ENCODE results near the gene COL6A3. TPM values are rescaled to one million over a fixed set of nuclear protein-coding genes. Genes with fewer than 3 reads are reported as not detected.

Gene COL6A3
- total and polyA plus RNA-seq, 3 experiments from 2014 or later, result 0.56 to 9.5 (median 7.0) TPM

GRCh38 chr2:237437566-237437965, 23.6 kb upstream of the COL6A3 start:
- Histone ChIP-seq H3K4me1 (ENCODE audit: insufficient read depth, low read length) (peaks cover 79% of the 10 kb centered on the region), H3K27me3 (ENCODE audit: insufficient read depth, low read length, poor library complexity, severe bottlenecking) (no peaks in the 10 kb centered on the region), H3K9me3 (ENCODE audit: low read length) (no peaks in the 10 kb centered on the region), H3K36me3 (ENCODE audit: insufficient read depth, low read length) (no peaks in the 10 kb centered on the region), H3K27ac (ENCODE audit: low read depth, low read length) (no peak overlapping the region), H3K4me3 (ENCODE audit: low read length) (no peak overlapping the region)
- Mint-ChIP-seq H3K27ac (peak overlapping the region in 1 of 8 donors; percentile 84), H3K9me3 (no peaks in the 10 kb centered on the region), H3K4me1 (peaks cover 55 to 69% (median 66%) of the 10 kb centered on the region in 3 donors), H3K4me3 (no peak overlapping the region), H3K27me3 (no peaks in the 10 kb centered on the region), H3K36me3 (peaks cover 0 to 5% (median 0%) of the 10 kb centered on the region in 3 donors)
- ChIA-PET CTCF (interaction anchor here (1.4 to 2.3 kb wide), 2 partner anchors 16 to 33 kb away, joined by 4 to 9 read pairs; no protein-coding TSS in a partner anchor), POLR2A (no interaction called here)
- no peak for DNase-seq

DNA sequence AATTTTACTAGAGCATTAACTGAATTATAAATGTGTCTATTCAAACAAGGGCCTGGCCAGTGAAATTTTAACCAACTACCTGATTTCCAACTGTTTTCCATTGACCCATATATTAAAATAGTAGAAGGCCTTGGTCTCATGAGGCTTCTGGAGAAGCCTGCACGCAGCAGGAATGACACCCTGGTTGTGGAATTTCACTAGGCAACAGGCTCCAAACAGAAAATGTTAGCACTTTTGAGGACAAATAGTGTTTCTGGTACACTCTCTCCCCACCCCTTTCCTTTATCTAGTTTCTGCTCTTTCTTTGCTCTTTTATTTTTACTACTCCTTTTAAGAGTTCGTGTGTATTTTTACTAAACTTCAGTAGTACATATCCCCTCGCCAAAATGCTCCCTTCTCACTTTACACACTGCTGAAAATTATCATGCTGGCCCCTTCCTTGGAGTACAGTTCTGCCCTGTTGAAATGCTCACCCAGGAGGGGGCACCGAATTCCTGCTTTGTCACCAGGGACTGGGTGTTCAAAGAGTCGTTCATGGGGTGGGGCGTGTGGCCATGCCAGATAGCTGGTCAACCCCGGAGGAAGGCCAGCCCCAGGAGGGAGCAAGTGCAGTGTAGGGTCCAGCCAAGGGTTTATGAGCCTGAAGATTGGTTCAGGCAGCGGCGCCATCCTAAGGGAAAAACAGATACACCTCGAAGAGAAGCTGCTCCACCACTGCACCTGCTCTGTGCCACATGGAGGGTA, 22.1 kb upstream of the COL6A3 start:
- Histone ChIP-seq H3K36me3 (ENCODE audit: insufficient read depth, low read length) (no peaks in the 10 kb centered on the region), H3K9me3 (ENCODE audit: low read length) (no peaks in the 10 kb centered on the region), H3K27me3 (ENCODE audit: insufficient read depth, low read length, poor library complexity, severe bottlenecking) (no peaks in the 10 kb centered on the region), H3K27ac (ENCODE audit: low read depth, low read length) (no peak overlapping the region), H3K4me1 (ENCODE audit: insufficient read depth, low read length) (peaks cover 75% of the 10 kb centered on the region), H3K4me3 (ENCODE audit: low read length) (no peak overlapping the region)
- Mint-ChIP-seq H3K27ac (peak overlapping the region in 4 of 8 donors; percentile 32 to 77 (median 48)), H3K36me3 (peaks cover 0 to 5% (median 0%) of the 10 kb centered on the region in 3 donors), H3K4me1 (peaks cover 60 to 70% (median 68%) of the 10 kb centered on the region in 3 donors), H3K27me3 (no peaks in the 10 kb centered on the region), H3K4me3 (peak overlapping the region in 3 of 7 donors; percentile 19 to 47 (median 35)), H3K9me3 (no peaks in the 10 kb centered on the region)
- POLR2A ChIA-PET, result interaction anchor here (2.7 kb wide), 1 partner anchor 14 kb away, joined by 16 read pairs; no protein-coding TSS in a partner anchor
- DNase-seq, result no peak
- CTCF ChIA-PET, result interaction anchor here (1.4 to 7.4 kb wide), 4 partner anchors 15 to 39 kb away, joined by 3 to 81 read pairs (median 18); no protein-coding TSS in a partner anchor

DNA sequence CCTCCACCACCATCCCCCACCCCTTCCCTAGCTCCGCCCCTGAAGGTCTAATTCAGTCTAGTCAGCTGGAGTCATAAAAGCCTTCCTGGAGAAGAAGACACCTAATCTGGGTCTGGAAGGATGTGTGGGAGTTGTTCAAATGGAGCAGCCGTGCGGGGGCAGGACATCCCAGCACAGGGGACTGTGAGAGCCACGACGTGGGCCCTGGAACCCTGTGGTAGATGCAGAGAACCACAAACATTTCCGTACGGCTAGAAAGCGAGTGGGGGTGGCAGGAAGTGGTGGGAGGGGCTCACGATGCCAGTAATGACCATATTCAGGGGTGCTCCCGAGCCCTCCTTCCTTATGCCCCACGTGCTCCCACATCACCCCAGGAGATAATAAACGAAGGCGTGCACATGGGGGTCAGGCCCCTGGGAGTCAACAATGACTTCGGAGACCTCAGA, 20.9 kb upstream of the COL6A3 start:
- peaks cover 75% of the 10 kb centered on the region for H3K4me1 ChIP-seq (ENCODE audit: insufficient read depth, low read length)
- H3K36me3 ChIP-seq (ENCODE audit: insufficient read depth, low read length), result no peaks in the 10 kb centered on the region
- H3K36me3 Mint-ChIP-seq, result no peaks in the 10 kb centered on the region
- peaks cover 0 to 1% of the 10 kb centered on the region in 2 donors for H3K27me3 Mint-ChIP-seq
- H3K27ac Mint-ChIP-seq, result peak overlapping the region; percentile 48 to 98 (median 90)
- ChIA-PET CTCF (interaction anchor here (1.0 to 7.4 kb wide), 6 partner anchors 13 to 40 kb away, joined by 3 to 81 read pairs (median 4); no protein-coding TSS in a partner anchor), POLR2A (interaction anchor here (2.7 kb wide), 1 partner anchor 13 kb away, joined by 16 read pairs; no protein-coding TSS in a partner anchor)
- no peak overlapping the region for H3K27ac ChIP-seq (ENCODE audit: low read depth, low read length)
- H3K4me3 Mint-ChIP-seq, result peak overlapping the region; percentile 55 to 91 (median 78)
- H3K9me3 ChIP-seq (ENCODE audit: low read length), result no peaks in the 10 kb centered on the region
- H3K9me3 Mint-ChIP-seq, result no peaks in the 10 kb centered on the region
- peak overlapping the region; percentile 62 for H3K4me3 ChIP-seq (ENCODE audit: low read length)
- H3K27me3 ChIP-seq (ENCODE audit: insufficient read depth, low read length, poor library complexity, severe bottlenecking), result no peaks in the 10 kb centered on the region
- H3K4me1 Mint-ChIP-seq, result peaks cover 60 to 74% (median 67%) of the 10 kb centered on the region in 3 donors
- peak; percentile 42 to 81 (median 71) for DNase-seq

DNA sequence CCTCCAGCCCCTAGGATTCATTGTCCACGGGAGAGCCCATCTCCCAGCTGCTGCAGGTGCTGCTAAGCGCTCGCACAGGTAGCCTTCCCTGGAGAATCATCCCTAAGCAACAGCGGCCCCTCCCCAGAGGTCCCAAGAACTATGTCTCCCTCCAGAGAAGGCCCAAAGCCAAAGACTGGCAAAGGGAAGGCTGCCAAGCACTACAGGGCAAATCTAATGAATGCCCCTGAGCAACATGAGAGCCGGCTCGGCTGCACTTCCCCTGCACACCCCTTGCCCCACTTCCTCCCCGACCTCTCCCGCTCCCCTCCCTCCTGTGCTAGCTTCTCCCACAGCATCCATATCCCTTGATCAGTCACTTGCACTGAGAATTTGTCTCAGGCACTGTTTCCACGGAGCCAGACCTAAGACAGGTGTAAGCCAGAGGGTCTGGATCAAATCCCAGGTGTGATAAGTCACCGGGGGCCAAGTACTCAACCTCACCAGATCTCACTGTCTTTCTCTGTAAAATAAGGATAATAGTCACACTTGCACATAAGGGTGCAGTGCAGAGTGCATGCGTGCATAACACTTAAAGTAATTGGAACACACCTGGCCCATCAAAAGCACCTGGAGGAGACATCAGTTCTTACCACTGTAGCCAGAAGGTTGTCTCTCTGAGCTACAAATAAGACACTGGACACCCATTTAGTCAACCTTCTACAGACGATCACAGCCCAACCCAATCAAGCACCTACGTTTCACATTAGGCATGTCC, 20.1 kb upstream of the COL6A3 start:
- H3K27ac Mint-ChIP-seq, result peak overlapping the region; percentile 37 to 98 (median 90)
- Histone ChIP-seq H3K36me3 (ENCODE audit: insufficient read depth, low read length) (no peaks in the 10 kb centered on the region), H3K9me3 (ENCODE audit: low read length) (no peaks in the 10 kb centered on the region), H3K4me1 (ENCODE audit: insufficient read depth, low read length) (peaks cover 81% of the 10 kb centered on the region), H3K27ac (ENCODE audit: low read depth, low read length) (no peak overlapping the region), H3K4me3 (ENCODE audit: low read length) (peak overlapping the region; percentile 62), H3K27me3 (ENCODE audit: insufficient read depth, low read length, poor library complexity, severe bottlenecking) (no peaks in the 10 kb centered on the region)
- CTCF ChIA-PET, result interaction anchor here (1.0 to 7.4 kb wide), 5 partner anchors 13 to 41 kb away, joined by 3 to 81 read pairs (median 5); no protein-coding TSS in a partner anchor
- peaks cover 0 to 4% of the 10 kb centered on the region in 2 donors for H3K27me3 Mint-ChIP-seq
- no peaks in the 10 kb centered on the region for H3K36me3 Mint-ChIP-seq
- H3K4me3 Mint-ChIP-seq, result peak overlapping the region; percentile 55 to 91 (median 81)
- no peaks in the 10 kb centered on the region for H3K9me3 Mint-ChIP-seq
- peak in 1 of 5 donors; percentile 16 for DNase-seq
- POLR2A ChIA-PET, result interaction anchor here (2.7 kb wide), 1 partner anchor 12 kb away, joined by 16 read pairs; no protein-coding TSS in a partner anchor
- H3K4me1 Mint-ChIP-seq, result peaks cover 68 to 82% (median 75%) of the 10 kb centered on the region in 3 donors

- H3K27me3 ChIP-seq (ENCODE audit: insufficient read depth, low read length, poor library complexity, severe bottlenecking), result no peaks in the 10 kb centered on the region
- ChIA-PET CTCF (interaction anchor here (4.9 to 7.4 kb wide), 2 partner anchors 12 to 43 kb away, joined by 31 to 81 read pairs; no protein-coding TSS in a partner anchor), POLR2A (no interaction called here)
- H3K36me3 ChIP-seq (ENCODE audit: insufficient read depth, low read length), result no peaks in the 10 kb centered on the region
- H3K4me1 ChIP-seq (ENCODE audit: insufficient read depth, low read length), result peaks cover 82% of the 10 kb centered on the region
- no peak overlapping the region for H3K27ac ChIP-seq (ENCODE audit: low read depth, low read length)
- peak overlapping the region; percentile 62 for H3K4me3 ChIP-seq (ENCODE audit: low read length)
- Mint-ChIP-seq H3K27me3 (peaks cover 0 to 4% of the 10 kb centered on the region in 2 donors), H3K27ac (peak overlapping the region; percentile 79 to 98 (median 96)), H3K4me1 (peaks cover 79 to 90% (median 85%) of the 10 kb centered on the region in 3 donors), H3K36me3 (no peaks in the 10 kb centered on the region), H3K9me3 (no peaks in the 10 kb centered on the region), H3K4me3 (peak overlapping the region; percentile 41 to 91 (median 83))
- peak; percentile 55 to 87 (median 73) for DNase-seq
- no peaks in the 10 kb centered on the region for H3K9me3 ChIP-seq (ENCODE audit: low read length)
Measured at GRCh38 chr2:237432484-237433092, 18.6 kb upstream of the COL6A3 start.

DNA sequence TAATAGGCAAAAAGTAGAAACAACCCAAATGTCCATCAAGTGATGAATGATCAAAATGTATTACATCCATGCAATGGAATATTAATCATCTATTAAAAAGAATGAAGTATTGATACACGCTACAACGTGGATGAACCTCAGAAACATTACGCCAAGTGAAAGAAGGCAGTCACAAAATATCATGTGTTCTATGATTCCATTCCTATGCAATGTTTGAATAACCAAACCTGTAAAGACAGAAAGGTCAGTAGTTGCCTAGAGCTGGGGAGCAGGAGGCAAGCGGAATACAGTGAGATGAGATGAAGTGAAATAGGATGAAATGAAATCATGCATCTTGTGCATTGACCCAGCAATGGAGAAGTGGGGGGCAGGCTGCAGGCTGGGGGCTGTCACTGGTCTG, 17.9 kb upstream of the COL6A3 start:
- no peaks in the 10 kb centered on the region for H3K27me3 ChIP-seq (ENCODE audit: insufficient read depth, low read length, poor library complexity, severe bottlenecking)
- ChIA-PET POLR2A (no interaction called here), CTCF (interaction anchor here (4.9 to 7.4 kb wide), 2 partner anchors 11 to 43 kb away, joined by 31 to 81 read pairs; no protein-coding TSS in a partner anchor)
- H3K9me3 Mint-ChIP-seq, result no peaks in the 10 kb centered on the region
- no peak overlapping the region for H3K4me3 ChIP-seq (ENCODE audit: low read length)
- peak overlapping the region in 6 of 7 donors; percentile 7 to 91 (median 70) for H3K4me3 Mint-ChIP-seq
- no peaks in the 10 kb centered on the region for H3K9me3 ChIP-seq (ENCODE audit: low read length)
- H3K4me1 ChIP-seq (ENCODE audit: insufficient read depth, low read length), result peaks cover 83% of the 10 kb centered on the region
- no peaks in the 10 kb centered on the region for H3K36me3 Mint-ChIP-seq
- H3K36me3 ChIP-seq (ENCODE audit: insufficient read depth, low read length), result no peaks in the 10 kb centered on the region
- no peak for DNase-seq
- peaks cover 0 to 4% of the 10 kb centered on the region in 2 donors for H3K27me3 Mint-ChIP-seq
- peaks cover 79 to 92% (median 92%) of the 10 kb centered on the region in 3 donors for H3K4me1 Mint-ChIP-seq
- H3K27ac ChIP-seq (ENCODE audit: low read depth, low read length), result no peak overlapping the region
- peak overlapping the region; percentile 79 to 98 (median 96) for H3K27ac Mint-ChIP-seq

DNA sequence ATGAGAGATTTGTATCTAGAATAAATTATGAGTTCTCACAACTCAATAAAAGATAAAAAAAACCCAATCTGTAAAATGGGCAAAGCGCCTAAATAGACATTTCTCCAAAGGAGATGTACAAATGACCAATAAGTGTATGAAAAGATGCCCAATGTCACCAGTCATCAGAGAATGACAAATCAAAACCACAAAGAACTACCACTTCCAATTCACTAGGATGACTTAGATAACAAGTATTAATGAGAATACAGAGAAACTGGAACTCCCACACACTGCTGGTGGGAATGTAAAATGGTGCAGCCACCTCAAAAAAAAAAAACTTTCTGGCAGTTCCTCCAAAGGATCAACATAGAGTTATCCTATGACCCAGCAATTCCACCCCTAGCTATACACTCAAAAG, 17.4 kb upstream of the COL6A3 start:
- no peak for DNase-seq
- no peaks in the 10 kb centered on the region for H3K27me3 ChIP-seq (ENCODE audit: insufficient read depth, low read length, poor library complexity, severe bottlenecking)
- Mint-ChIP-seq H3K9me3 (no peaks in the 10 kb centered on the region), H3K27me3 (peaks cover 0 to 4% of the 10 kb centered on the region in 2 donors), H3K27ac (peak overlapping the region; percentile 25 to 98 (median 95)), H3K36me3 (no peaks in the 10 kb centered on the region), H3K4me1 (peaks cover 80 to 96% (median 92%) of the 10 kb centered on the region in 3 donors), H3K4me3 (peak overlapping the region in 1 of 7 donors; percentile 7)
- ChIA-PET POLR2A (no interaction called here), CTCF (interaction anchor here (7.4 kb wide), 1 partner anchor 10 kb away, joined by 81 read pairs; no protein-coding TSS in a partner anchor)
- H3K4me1 ChIP-seq (ENCODE audit: insufficient read depth, low read length), result peaks cover 80% of the 10 kb centered on the region
- no peak overlapping the region for H3K27ac ChIP-seq (ENCODE audit: low read depth, low read length)
- H3K4me3 ChIP-seq (ENCODE audit: low read length), result no peak overlapping the region
- no peaks in the 10 kb centered on the region for H3K36me3 ChIP-seq (ENCODE audit: insufficient read depth, low read length)
- no peaks in the 10 kb centered on the region for H3K9me3 ChIP-seq (ENCODE audit: low read length)
